Esophagus muscularis mucosa (tissue), 4 donors: ENCODE data around the gene OXCT1.

Experiments used
- EP300 ChIP-seq: sonication (generic); formaldehyde crosslinking; IDR thresholded peaks from one replicate; pipeline ENCODE4 v1.6.1; 2017; ENCODE audit warnings: antibody characterized with exemption
- POLR2A ChIP-seq: fragments of 450-650 bp; IDR thresholded peaks from one replicate; pipeline ENCODE4 v1.6.1; 2017; ENCODE audit warnings: antibody characterized with exemption, moderate library complexity, mild to moderate bottlenecking, low read depth
- TF ChIP-seq, protein P1 (sequence below), 3 experiments: fragments of 200-600 bp in 2 of 3; fragments of 450-650 bp in 1 of 3; sonication (generic) in 2 of 3; IDR thresholded peaks; one replicate each; pipeline ENCODE4 v1.5.1; 2017 to 2019; ENCODE audit warnings: antibody characterized with exemption in 3 of 3, mild to moderate bottlenecking in 2 of 3, moderate library complexity in 1 of 3

DNA sequence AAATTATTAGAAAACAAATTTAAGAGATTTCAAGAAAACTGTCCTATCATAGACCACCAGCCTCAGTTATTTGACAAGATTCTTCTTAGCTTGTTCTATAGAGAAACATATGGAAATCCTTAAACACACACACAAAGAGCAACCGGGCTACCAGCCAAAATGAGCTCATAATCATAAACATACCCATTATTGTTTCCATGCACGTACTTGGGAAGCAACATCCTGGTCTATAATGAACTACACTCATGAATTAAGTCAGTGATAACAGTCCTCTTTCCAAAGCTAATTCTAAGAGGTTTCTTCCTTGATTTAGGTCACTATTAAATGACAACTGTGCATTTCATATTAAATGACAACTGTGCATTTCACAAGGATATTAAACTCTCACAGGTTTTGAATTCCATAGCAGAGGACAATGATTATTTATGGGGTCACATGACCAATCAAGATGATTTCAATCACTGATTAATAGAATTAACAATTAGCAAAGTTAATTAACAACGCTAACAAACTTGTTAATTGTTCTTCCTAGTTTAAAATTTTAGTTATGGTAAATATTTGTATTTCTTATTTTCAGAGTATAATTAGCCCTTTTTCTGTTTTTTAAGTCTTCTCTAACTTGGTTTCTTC, 77.0 kb downstream of the OXCT1 start:
- TF ChIP-seq, protein P1, sequence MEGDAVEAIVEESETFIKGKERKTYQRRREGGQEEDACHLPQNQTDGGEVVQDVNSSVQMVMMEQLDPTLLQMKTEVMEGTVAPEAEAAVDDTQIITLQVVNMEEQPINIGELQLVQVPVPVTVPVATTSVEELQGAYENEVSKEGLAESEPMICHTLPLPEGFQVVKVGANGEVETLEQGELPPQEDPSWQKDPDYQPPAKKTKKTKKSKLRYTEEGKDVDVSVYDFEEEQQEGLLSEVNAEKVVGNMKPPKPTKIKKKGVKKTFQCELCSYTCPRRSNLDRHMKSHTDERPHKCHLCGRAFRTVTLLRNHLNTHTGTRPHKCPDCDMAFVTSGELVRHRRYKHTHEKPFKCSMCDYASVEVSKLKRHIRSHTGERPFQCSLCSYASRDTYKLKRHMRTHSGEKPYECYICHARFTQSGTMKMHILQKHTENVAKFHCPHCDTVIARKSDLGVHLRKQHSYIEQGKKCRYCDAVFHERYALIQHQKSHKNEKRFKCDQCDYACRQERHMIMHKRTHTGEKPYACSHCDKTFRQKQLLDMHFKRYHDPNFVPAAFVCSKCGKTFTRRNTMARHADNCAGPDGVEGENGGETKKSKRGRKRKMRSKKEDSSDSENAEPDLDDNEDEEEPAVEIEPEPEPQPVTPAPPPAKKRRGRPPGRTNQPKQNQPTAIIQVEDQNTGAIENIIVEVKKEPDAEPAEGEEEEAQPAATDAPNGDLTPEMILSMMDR (IDR thresholded peaks at IDR 0.05) = no peak
- TF ChIP-seq POLR2A = no peak
- no peak for TF ChIP-seq EP300
